Stomach (tissue), 4 donors: ENCODE data around the gene ZNF304.

Source experiments
- CTCF ChIP-seq, 7 experiments: fragments of 450-650 bp in 4 of 7; fragments of 200-600 bp in 3 of 7; sonication (generic) in 3 of 7; IDR thresholded peaks; one replicate each; pipeline ENCODE4 v1.5.1; 2016 to 2019; ENCODE audit warnings: antibody characterized with exemption in 7 of 7, control low read depth in 2 of 7, mild to moderate bottlenecking in 1 of 7
- POLR2A ChIP-seq, 4 donors: fragments of 450-650 bp; IDR thresholded peaks; one replicate each; pipeline ENCODE4 v1.6.1; 2016; ENCODE audit warnings: antibody characterized with exemption in 4 of 4, control low read depth in 2 of 4, mild to moderate bottlenecking in 1 of 4, moderate library complexity in 1 of 4
- POLR2AphosphoS5 ChIP-seq, 3 donors: sonication (generic); formaldehyde crosslinking; IDR thresholded peaks; one replicate each; pipeline ENCODE4 v1.6.1; 2016; ENCODE audit warnings: antibody characterized with exemption in 3 of 3

GRCh38 chr19:57355916-57356315, 4.8 kb downstream of the ZNF304 start:
- TF ChIP-seq CTCF (IDR thresholded peaks at IDR 0.05): no peak
- TF ChIP-seq POLR2A (IDR thresholded peaks at IDR 0.05): no peak
- no peak for TF ChIP-seq POLR2AphosphoS5 (IDR thresholded peaks at IDR 0.05)
